GM20000 (cell line): ENCODE data around the gene MYO16.

Experiments
- DNase-seq: peaks from one replicate; pipeline ENCODE4 v3.0.0; 2012; ENCODE audit warnings: low spot score
- CTCF ChIP-seq: IDR thresholded peaks from 2 replicates; pipeline ENCODE4 v1.5.1; 2012; ENCODE audit warnings: mild to moderate bottlenecking, control low read depth; ENCODE audit errors: extremely low read depth, missing control alignments

Gene MYO16

DNA sequence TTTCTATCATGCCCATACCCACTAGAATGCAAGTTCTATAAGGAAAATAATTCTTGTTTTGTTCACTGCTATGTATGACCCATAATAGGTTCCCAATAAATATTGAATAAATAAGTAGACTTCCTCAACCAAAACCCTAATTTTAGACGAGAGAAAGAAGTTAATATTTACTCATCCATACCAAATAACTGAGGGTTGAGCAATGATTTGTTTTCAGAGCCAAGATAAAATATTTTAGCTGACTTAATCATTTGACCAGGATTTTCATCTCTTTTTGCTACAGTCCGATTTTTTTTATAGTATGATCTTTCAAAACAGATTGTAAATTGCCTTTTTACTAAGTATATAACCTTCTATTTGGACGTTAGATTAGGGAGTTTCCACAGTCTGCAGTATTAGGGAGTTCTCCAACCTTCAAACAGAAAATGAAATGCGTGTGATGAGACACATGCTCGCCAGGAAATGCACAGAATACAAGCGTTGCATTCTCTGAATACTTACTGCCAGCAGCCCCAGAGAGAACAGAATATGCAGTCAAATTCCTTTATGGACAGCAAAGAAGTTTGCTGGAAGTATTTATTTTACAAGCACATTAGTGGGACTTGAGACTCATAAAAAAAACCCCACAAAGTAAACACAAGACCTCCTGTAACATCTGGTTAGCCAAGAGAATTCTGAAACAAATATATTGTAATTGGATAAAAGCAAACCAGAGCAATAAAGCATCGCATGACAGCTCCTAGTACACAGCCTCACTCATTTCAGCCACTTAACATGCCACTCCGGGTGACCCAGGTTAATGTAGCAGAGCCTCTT, 230.0 kb downstream of the MYO16 start:
- DNase-seq = no peak
- TF ChIP-seq CTCF = no peak

GRCh38 chr13:108860418-108860817, 231.0 kb downstream of the MYO16 start:
- DNase-seq = no peak
- TF ChIP-seq CTCF = no peak

GRCh38 chr13:108877300-108877699, 247.9 kb downstream of the MYO16 start:
- DNase-seq = no peak
- TF ChIP-seq CTCF = no peak

- TF ChIP-seq CTCF = no peak
- no peak for DNase-seq
These were observed 249.3 kb downstream of the MYO16 start for GRCh38 chr13:108878732-108879131.

- TF ChIP-seq CTCF = no peak
- DNase-seq = no peak
These were observed 260.0 kb downstream of the MYO16 start for GRCh38 chr13:108889324-108889984.

- peak; percentile 43 for TF ChIP-seq CTCF
- peak; percentile 19 for DNase-seq
These were observed 265.9 kb downstream of the MYO16 start for GRCh38 chr13:108895220-108895704.

DNA sequence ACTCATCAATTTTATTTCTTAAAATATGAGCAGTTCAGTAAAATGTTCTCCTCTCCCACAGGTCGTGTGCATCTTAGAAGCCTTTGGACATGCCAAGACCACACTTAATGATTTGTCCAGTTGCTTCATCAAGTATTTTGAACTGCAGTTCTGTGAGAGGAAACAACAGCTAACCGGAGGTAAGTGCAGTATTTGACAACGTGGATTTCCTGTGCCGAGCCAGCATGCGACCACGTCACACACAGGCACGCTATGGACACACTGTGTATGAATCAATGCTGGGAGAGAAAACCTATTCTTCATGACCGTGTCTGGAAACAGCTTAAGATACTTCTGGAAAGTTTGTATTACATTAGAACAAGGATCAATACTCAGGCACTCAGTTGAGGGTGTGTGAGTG, 268.5 kb downstream of the MYO16 start:
- no peak for TF ChIP-seq CTCF
- no peak for DNase-seq
